Measurements from ENCODE around the gene QPCT. TPM values are rescaled to one million over a fixed set of nuclear protein-coding genes. Genes with fewer than 3 reads are reported as not detected.

The QPCT gene
- total and polyA plus RNA-seq, 2 experiments from 2014 or later, result 13.2 TPM

DNA sequence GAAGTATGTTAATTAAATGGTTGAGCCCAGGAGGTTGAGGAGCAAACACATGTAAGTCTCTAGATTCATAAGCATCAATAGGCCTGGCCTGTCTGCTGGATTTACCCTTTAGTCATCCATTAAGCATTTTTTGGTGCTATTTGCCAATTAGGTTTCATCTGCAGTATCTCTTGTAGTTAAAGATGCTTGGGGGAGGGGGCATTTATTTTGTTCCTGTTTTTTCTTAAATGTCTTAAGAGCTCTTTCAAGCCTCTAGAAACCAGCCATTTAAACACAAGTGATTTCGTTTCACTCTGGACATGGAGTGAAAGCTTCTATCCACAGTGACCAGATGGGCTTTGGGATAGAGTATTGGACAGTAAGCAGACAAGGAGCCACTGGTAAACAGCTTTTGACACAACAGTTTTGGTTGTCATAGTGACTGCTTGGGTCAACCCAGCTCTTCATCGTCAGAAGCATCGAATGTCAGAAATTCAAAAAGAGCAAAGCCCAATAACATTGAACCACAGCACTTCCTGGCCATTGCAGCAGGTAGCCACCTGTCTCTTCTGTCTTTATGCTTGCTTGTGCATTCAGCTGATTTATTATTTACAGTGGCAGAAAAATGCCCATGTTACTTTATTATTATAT, 4.9 kb downstream of the QPCT start:
- Mint-ChIP-seq H3K27ac (no peak overlapping the region; the same call in 1 of the 2 replicates), H3K9me3 (no peaks in the 10 kb centered on the region), H3K4me3 (no peak overlapping the region), H3K4me1 (peaks cover 27% of the 10 kb centered on the region), H3K36me3 (ENCODE audit: low read depth) (no peaks in the 10 kb centered on the region), H3K27me3 (ENCODE audit: insufficient read depth, low read depth, poor library complexity) (peaks cover 3% of the 10 kb centered on the region)
- Histone ChIP-seq H3K4me3 (no peak overlapping the region; the same call in 1 of the 2 replicates), H2AFZ (no peak overlapping the region), H3K27me3 (ENCODE audit: insufficient read depth) (peaks cover 4% of the 10 kb centered on the region; the same call in 1 of the 2 replicates), H3K4me1 (ENCODE audit: insufficient read depth) (peaks cover 38% of the 10 kb centered on the region), H3K79me2 (replicated peaks; ENCODE audit: insufficient read depth) (no peaks in the 10 kb centered on the region), H3K36me3 (ENCODE audit: insufficient read depth) (no peaks in the 10 kb centered on the region), H3K4me2 (peak overlapping the region; percentile 57), H3K9me2 (ENCODE audit: insufficient read depth) (no peaks in the 10 kb centered on the region), H3K27ac (ENCODE audit: low read depth) (peak overlapping the region; percentile 64), H4K20me1 (replicated peaks; ENCODE audit: insufficient read depth) (no peaks in the 10 kb centered on the region), H3F3A (replicated peaks; ENCODE audit: low read depth) (no peaks in the 10 kb centered on the region)
- ATAC-seq, result no peak
- peak; percentile 66 for DNase-seq (ENCODE audit: low spot score)
- TF ChIP-seq CREB1 (CRISPR knock-in tag; IDR thresholded peaks at IDR 0.05; ENCODE audit: low read depth) (no peak), STAT1 (IDR thresholded peaks at IDR 0.05; ENCODE audit: unreplicated experiment) (no peak)

- peak; percentile 18 for DNase-seq (ENCODE audit: low spot score)
- H3K4me3 Mint-ChIP-seq, result no peak overlapping the region
Measured at GRCh38 chr2:37350034-37350433, 5.6 kb downstream of the QPCT start.

DNA sequence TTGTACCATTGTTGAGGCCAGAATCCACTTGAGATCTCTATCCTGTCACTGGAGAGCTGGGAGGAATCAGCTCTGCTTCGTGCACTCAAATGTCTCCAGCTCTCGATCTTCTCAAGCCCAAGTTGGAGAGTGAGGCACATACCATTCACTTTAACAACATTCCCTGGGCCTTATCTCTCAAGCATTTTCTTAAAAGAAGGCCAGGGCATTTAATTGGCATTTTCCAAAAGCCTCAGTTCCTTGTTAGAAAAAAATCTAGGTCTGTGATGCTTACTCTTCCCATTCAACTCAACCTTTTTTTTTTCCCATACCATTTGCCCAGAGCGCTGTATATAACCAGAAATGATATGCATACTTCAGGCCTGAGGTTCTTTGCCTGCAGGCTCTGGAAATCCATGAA, 10.1 kb downstream of the QPCT start:
- Mint-ChIP-seq H3K27me3 (ENCODE audit: insufficient read depth, low read depth, poor library complexity) (peaks cover 4% of the 10 kb centered on the region), H3K4me3 (no peak overlapping the region), H3K27ac (no peak overlapping the region), H3K9me3 (no peaks in the 10 kb centered on the region), H3K4me1 (peaks cover 19% of the 10 kb centered on the region), H3K36me3 (ENCODE audit: low read depth) (no peaks in the 10 kb centered on the region)
- Histone ChIP-seq H3K27me3 (ENCODE audit: insufficient read depth) (no peaks in the 10 kb centered on the region), H4K20me1 (replicated peaks; ENCODE audit: insufficient read depth) (no peaks in the 10 kb centered on the region), H3K9me2 (ENCODE audit: insufficient read depth) (no peaks in the 10 kb centered on the region), H3K4me2 (no peak overlapping the region), H3K79me2 (replicated peaks; ENCODE audit: insufficient read depth) (no peaks in the 10 kb centered on the region), H3K4me1 (ENCODE audit: insufficient read depth) (peaks cover 17% of the 10 kb centered on the region), H3F3A (replicated peaks; ENCODE audit: low read depth) (no peaks in the 10 kb centered on the region), H2AFZ (no peak overlapping the region), H3K27ac (ENCODE audit: low read depth) (no peak overlapping the region), H3K36me3 (ENCODE audit: insufficient read depth) (no peaks in the 10 kb centered on the region), H3K4me3 (no peak overlapping the region)
- DNase-seq (ENCODE audit: low spot score), result no peak
- TF ChIP-seq EZH2 (IDR thresholded peaks at IDR 0.05; ENCODE audit: low read depth, unreplicated experiment) (no peak), EZH2phosphoT487 (IDR thresholded peaks at IDR 0.05; ENCODE audit: unreplicated experiment) (no peak), STAT1 (IDR thresholded peaks at IDR 0.05; ENCODE audit: unreplicated experiment) (no peak), POLR2AphosphoS5 (IDR thresholded peaks at IDR 0.05; ENCODE audit: low read depth) (no peak), NANOG (IDR thresholded peaks at IDR 0.05; ENCODE audit: borderline replicate concordance) (no peak)
- TF ChIP-seq, protein P1, sequence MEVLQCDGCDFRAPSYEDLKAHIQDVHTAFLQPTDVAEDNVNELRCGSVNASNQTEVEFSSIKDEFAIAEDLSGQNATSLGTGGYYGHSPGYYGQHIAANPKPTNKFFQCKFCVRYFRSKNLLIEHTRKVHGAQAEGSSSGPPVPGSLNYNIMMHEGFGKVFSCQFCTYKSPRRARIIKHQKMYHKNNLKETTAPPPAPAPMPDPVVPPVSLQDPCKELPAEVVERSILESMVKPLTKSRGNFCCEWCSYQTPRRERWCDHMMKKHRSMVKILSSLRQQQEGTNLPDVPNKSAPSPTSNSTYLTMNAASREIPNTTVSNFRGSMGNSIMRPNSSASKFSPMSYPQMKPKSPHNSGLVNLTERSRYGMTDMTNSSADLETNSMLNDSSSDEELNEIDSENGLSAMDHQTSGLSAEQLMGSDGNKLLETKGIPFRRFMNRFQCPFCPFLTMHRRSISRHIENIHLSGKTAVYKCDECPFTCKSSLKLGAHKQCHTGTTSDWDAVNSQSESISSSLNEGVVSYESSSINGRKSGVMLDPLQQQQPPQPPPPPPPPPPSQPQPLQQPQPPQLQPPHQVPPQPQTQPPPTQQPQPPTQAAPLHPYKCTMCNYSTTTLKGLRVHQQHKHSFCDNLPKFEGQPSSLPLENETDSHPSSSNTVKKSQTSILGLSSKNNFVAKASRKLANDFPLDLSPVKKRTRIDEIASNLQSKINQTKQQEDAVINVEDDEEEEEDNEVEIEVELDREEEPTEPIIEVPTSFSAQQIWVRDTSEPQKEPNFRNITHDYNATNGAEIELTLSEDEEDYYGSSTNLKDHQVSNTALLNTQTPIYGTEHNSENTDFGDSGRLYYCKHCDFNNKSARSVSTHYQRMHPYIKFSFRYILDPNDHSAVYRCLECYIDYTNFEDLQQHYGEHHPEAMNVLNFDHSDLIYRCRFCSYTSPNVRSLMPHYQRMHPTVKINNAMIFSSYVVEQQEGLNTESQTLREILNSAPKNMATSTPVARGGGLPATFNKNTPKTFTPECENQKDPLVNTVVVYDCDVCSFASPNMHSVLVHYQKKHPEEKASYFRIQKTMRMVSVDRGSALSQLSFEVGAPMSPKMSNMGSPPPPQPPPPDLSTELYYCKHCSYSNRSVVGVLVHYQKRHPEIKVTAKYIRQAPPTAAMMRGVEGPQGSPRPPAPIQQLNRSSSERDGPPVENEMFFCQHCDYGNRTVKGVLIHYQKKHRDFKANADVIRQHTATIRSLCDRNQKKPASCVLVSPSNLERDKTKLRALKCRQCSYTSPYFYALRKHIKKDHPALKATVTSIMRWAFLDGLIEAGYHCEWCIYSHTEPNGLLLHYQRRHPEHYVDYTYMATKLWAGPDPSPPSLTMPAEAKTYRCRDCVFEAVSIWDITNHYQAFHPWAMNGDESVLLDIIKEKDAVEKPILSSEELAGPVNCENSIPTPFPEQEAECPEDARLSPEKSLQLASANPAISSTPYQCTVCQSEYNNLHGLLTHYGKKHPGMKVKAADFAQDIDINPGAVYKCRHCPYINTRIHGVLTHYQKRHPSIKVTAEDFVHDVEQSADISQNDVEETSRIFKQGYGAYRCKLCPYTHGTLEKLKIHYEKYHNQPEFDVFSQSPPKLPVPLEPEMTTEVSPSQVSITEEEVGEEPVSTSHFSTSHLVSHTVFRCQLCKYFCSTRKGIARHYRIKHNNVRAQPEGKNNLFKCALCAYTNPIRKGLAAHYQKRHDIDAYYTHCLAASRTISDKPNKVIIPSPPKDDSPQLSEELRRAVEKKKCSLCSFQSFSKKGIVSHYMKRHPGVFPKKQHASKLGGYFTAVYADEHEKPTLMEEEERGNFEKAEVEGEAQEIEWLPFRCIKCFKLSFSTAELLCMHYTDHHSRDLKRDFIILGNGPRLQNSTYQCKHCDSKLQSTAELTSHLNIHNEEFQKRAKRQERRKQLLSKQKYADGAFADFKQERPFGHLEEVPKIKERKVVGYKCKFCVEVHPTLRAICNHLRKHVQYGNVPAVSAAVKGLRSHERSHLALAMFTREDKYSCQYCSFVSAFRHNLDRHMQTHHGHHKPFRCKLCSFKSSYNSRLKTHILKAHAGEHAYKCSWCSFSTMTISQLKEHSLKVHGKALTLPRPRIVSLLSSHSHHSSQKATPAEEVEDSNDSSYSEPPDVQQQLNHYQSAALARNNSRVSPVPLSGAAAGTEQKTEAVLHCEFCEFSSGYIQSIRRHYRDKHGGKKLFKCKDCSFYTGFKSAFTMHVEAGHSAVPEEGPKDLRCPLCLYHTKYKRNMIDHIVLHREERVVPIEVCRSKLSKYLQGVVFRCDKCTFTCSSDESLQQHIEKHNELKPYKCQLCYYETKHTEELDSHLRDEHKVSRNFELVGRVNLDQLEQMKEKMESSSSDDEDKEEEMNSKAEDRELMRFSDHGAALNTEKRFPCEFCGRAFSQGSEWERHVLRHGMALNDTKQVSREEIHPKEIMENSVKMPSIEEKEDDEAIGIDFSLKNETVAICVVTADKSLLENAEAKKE (CRISPR knock-in tag; IDR thresholded peaks at IDR 0.05), result no peak
- ATAC-seq, result no peak

More at GRCh38 chr2:37350034-37350433, 5.6 kb downstream of the QPCT start:
- Mint-ChIP-seq H3K36me3 (ENCODE audit: low read depth) (no peaks in the 10 kb centered on the region), H3K27ac (peak overlapping the region; percentile 53; the same call in 1 of the 2 replicates), H3K9me3 (no peaks in the 10 kb centered on the region), H3K4me1 (peaks cover 27% of the 10 kb centered on the region), H3K27me3 (ENCODE audit: insufficient read depth, low read depth, poor library complexity) (peaks cover 3% of the 10 kb centered on the region)
- Histone ChIP-seq H4K20me1 (replicated peaks; ENCODE audit: insufficient read depth) (no peaks in the 10 kb centered on the region), H3K27ac (ENCODE audit: low read depth) (peak overlapping the region; percentile 39; the same call in 1 of the 2 replicates), H3K27me3 (ENCODE audit: insufficient read depth) (peaks cover 3% of the 10 kb centered on the region; the same call in 1 of the 2 replicates), H3K4me3 (no peak overlapping the region), H3K79me2 (replicated peaks; ENCODE audit: insufficient read depth) (no peaks in the 10 kb centered on the region), H3F3A (replicated peaks; ENCODE audit: low read depth) (no peaks in the 10 kb centered on the region), H2AFZ (peak overlapping the region; percentile 21; the same call in 1 of the 2 replicates), H3K9me2 (ENCODE audit: insufficient read depth) (no peaks in the 10 kb centered on the region), H3K36me3 (ENCODE audit: insufficient read depth) (no peaks in the 10 kb centered on the region), H3K4me1 (ENCODE audit: insufficient read depth) (peaks cover 38% of the 10 kb centered on the region), H3K4me2 (no peak overlapping the region)
- no peak for ATAC-seq
- TF ChIP-seq, protein P2, sequence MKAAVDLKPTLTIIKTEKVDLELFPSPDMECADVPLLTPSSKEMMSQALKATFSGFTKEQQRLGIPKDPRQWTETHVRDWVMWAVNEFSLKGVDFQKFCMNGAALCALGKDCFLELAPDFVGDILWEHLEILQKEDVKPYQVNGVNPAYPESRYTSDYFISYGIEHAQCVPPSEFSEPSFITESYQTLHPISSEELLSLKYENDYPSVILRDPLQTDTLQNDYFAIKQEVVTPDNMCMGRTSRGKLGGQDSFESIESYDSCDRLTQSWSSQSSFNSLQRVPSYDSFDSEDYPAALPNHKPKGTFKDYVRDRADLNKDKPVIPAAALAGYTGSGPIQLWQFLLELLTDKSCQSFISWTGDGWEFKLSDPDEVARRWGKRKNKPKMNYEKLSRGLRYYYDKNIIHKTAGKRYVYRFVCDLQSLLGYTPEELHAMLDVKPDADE (IDR thresholded peaks at IDR 0.05), result no peak

Measured in GM23338 (cell line).